ENCODE measurements around the gene CLDND2.

CLDND2 gene

DNA sequence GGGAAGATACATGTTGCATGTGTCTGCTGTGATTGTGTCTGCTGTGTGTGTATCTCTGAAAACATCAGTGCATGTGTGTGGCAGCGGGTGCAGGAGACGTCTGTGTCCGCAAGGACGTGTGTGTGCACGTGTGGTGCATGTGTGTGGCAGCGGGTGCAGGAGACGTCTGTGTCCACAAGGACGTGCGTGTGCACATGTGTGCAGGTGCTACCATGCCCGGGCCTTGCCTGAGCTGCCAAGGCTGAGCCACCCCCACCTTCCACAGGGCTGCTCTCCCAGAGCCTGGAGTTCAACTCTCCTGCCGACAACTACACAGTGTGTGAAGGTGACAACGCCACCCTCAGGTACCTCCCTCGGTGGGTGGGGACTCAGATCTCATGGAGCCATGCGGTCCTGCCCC lies 47.0 kb downstream of the CLDND2 start:
- TF ChIP-seq FOXA1 (IDR thresholded peaks at IDR 0.05) (no peak), ZNF384 (IDR thresholded peaks at IDR 0.05) (no peak), TARDBP (IDR thresholded peaks at IDR 0.05) (no peak), SP1 (IDR thresholded peaks at IDR 0.05) (no peak)
- no peak for DNase-seq (ENCODE audit: extremely low spot score)
- CTCF ChIA-PET = no interaction called here
- POLR2A ChIA-PET = no interaction called here

- TF ChIP-seq ELF4 (IDR thresholded peaks at IDR 0.05) (no peak), SUZ12 (IDR thresholded peaks at IDR 0.05) (no peak), ZNF384 (IDR thresholded peaks at IDR 0.05) (no peak), FOXK2 (IDR thresholded peaks at IDR 0.05) (no peak), L3MBTL2 (conservative IDR thresholded peaks at IDR 0.05) (no peak), HDGF (IDR thresholded peaks at IDR 0.05; ENCODE audit: borderline replicate concordance) (no peak)
- no peak for DNase-seq (ENCODE audit: extremely low spot score)
- POLR2A ChIA-PET = no interaction called here
- CTCF ChIA-PET = no interaction called here
These were observed 48.5 kb downstream of the CLDND2 start for GRCh38 chr19:51320280-51320657.

- CTCF ChIA-PET = no interaction called here
- POLR2A ChIA-PET = no interaction called here
- TF ChIP-seq SUZ12 (IDR thresholded peaks at IDR 0.05) = no peak
- TF ChIP-seq TARDBP (IDR thresholded peaks at IDR 0.05) = no peak
- TF ChIP-seq FOXK2 (IDR thresholded peaks at IDR 0.05) = no peak
- TF ChIP-seq FOXM1 (IDR thresholded peaks at IDR 0.05; ENCODE audit: borderline replicate concordance) = no peak
- TF ChIP-seq ARNT (IDR thresholded peaks at IDR 0.05) = no peak
- TF ChIP-seq NFRKB (IDR thresholded peaks at IDR 0.05) = no peak
- no peak for TF ChIP-seq ZNF384 (IDR thresholded peaks at IDR 0.05)
- DNase-seq (ENCODE audit: extremely low spot score) = no peak
These were observed 49.0 kb downstream of the CLDND2 start for GRCh38 chr19:51319649-51320279.

DNA sequence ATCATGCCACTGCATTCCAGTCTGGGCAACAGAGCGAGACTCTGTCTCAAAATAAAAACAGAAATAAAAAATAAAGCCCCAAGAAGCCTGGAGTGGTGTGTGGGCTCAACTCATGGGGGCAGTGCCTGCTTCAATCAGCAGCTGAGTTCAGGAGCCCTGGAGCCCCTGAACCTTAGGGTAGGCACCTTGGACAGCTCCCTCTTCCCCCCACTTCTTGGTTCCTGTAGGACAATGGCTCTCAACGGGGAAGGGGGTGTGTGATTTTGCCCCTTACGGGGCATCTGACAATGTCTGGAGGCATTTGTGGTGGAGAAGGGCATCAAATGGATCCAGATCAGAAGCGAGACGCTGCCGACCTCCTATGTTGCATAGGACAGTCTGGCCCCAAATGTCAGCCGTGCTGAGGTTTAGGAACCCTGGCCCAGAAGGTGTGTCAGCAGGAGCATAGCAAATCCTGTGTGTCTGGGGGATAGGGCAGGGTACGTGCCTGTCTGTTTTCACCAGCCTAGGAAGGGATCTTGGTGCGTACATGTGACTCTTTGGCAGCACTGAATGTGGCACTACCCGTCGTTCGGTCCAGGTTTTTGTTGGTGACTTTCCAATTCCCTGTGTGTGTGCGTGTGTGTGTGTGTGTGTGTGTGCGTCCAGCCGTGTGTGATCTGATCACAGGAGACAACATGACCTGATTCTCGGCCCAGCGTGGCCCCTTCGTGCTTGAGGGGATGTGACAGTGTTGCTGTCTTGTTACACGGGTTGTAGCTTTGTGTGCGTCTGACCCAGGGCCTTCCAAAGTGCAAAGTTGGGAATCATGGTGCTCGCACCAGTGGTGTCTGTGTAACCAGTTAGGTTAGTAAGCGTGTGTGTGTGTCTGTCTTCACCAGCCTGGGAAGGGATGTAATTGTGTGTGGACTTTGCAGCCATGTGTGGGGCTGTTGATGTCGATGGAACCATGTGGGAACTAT lies 49.8 kb downstream of the CLDND2 start:
- POLR2A ChIA-PET = no interaction called here
- CTCF ChIA-PET = no interaction called here
- DNase-seq (ENCODE audit: extremely low spot score) = no peak
- no peak for TF ChIP-seq L3MBTL2 (conservative IDR thresholded peaks at IDR 0.05)
- no peak for TF ChIP-seq BHLHE40 (IDR thresholded peaks at IDR 0.05; ENCODE audit: borderline replicate concordance)
- TF ChIP-seq SUZ12 (IDR thresholded peaks at IDR 0.05) = no peak
- no peak for TF ChIP-seq LEF1 (IDR thresholded peaks at IDR 0.05; ENCODE audit: borderline replicate concordance)
- no peak for TF ChIP-seq PKNOX1 (IDR thresholded peaks at IDR 0.05)
- TF ChIP-seq FOXK2 (IDR thresholded peaks at IDR 0.05) = no peak
- no peak for TF ChIP-seq TARDBP (IDR thresholded peaks at IDR 0.05)
- TF ChIP-seq ELF4 (IDR thresholded peaks at IDR 0.05) = no peak
- TF ChIP-seq ZNF384 (IDR thresholded peaks at IDR 0.05) = no peak
- TF ChIP-seq NFRKB (IDR thresholded peaks at IDR 0.05) = no peak
- TF ChIP-seq FOXA1 (IDR thresholded peaks at IDR 0.05) = no peak
- no peak for TF ChIP-seq FOXM1 (IDR thresholded peaks at IDR 0.05; ENCODE audit: borderline replicate concordance)
- no peak for TF ChIP-seq HDGF (IDR thresholded peaks at IDR 0.05; ENCODE audit: borderline replicate concordance)
- TF ChIP-seq ARNT (IDR thresholded peaks at IDR 0.05) = no peak
- no peak for TF ChIP-seq CTBP1 (IDR thresholded peaks at IDR 0.05; ENCODE audit: borderline replicate concordance)
- TF ChIP-seq SP1 (IDR thresholded peaks at IDR 0.05) = no peak

- ChIA-PET POLR2A (no interaction called here), CTCF (no interaction called here)
- TF ChIP-seq LEF1 (IDR thresholded peaks at IDR 0.05; ENCODE audit: borderline replicate concordance) (no peak), FOXM1 (IDR thresholded peaks at IDR 0.05; ENCODE audit: borderline replicate concordance) (no peak), BHLHE40 (IDR thresholded peaks at IDR 0.05; ENCODE audit: borderline replicate concordance) (no peak), ELF4 (IDR thresholded peaks at IDR 0.05) (no peak), PKNOX1 (IDR thresholded peaks at IDR 0.05) (no peak), SP1 (IDR thresholded peaks at IDR 0.05) (no peak)
- DNase-seq (ENCODE audit: extremely low spot score) = no peak
These were observed 50.8 kb downstream of the CLDND2 start for GRCh38 chr19:51317968-51318367.

GRCh38 chr19:51317376-51317775 lies 51.4 kb downstream of the CLDND2 start:
- TF ChIP-seq CTBP1 (IDR thresholded peaks at IDR 0.05; ENCODE audit: borderline replicate concordance) = no peak
- TF ChIP-seq TARDBP (IDR thresholded peaks at IDR 0.05) = no peak
- no peak for TF ChIP-seq FOXA1 (IDR thresholded peaks at IDR 0.05)
- TF ChIP-seq ARNT (IDR thresholded peaks at IDR 0.05) = no peak
- no peak for TF ChIP-seq HDGF (IDR thresholded peaks at IDR 0.05; ENCODE audit: borderline replicate concordance)
- DNase-seq (ENCODE audit: extremely low spot score) = no peak
- ChIA-PET POLR2A (no interaction called here), CTCF (no interaction called here)
